ENCODE measurements around the gene KLHL29. TPM values are rescaled to one million over a fixed set of nuclear protein-coding genes. Genes with fewer than 3 reads are reported as not detected.

The KLHL29 gene
- total and polyA plus RNA-seq, 2 of the 13 experiments (the other 11 are each of a cell fraction or from before 2014, with no cell fraction given): 0.01 TPM; not detected in 1

DNA sequence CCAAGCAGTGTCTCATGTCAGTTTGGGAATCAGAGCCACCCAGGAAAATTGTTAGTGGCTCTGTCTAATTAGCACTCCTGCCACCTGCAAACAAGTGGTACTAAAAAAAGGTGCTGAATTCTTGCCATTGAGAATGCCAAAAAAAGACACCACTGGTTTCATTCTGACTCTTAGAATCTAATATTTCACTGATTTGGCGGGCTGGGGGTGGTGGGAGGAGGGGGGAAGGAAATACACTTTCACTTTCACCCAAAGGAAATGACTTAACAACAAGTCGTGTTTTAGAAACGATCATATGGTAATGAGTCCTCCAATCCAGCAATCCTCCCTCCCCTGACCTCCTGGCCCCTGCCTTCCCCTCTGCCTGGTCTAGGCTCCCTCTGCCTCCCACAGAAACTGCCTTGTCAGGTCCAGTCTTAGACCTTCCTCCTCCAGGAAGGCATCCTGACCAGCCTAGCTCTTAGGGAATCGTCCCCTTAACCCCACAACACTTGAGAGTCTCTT, 4.4 kb upstream of the KLHL29 start (continued):
- TF ChIP-seq YY1 (IDR thresholded peaks at IDR 0.05; ENCODE audit: insufficient read depth, insufficient replicate concordance, low read depth, low read length) (no peak), ZNF207 (IDR thresholded peaks at IDR 0.05; ENCODE audit: borderline replicate concordance) (no peak), ZNF672 (CRISPR knock-in tag; IDR thresholded peaks at IDR 0.05) (no peak)
- TF ChIP-seq, protein P1, sequence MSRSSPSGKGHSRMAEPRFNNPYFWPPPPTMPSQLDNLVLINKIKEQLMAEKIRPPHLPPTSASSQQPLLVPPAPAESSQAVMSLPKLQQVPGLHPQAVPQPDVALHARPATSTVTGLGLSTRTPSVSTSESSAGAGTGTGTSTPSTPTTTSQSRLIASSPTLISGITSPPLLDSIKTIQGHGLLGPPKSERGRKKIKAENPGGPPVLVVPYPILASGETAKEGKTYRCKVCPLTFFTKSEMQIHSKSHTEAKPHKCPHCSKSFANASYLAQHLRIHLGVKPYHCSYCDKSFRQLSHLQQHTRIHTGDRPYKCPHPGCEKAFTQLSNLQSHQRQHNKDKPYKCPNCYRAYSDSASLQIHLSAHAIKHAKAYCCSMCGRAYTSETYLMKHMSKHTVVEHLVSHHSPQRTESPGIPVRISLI (CRISPR knock-in tag; IDR thresholded peaks at IDR 0.05; ENCODE audit: borderline replicate concordance): no peak

GRCh38 chr2:23381084-23381483, 3.9 kb upstream of the KLHL29 start:
- POLR2A ChIA-PET: no interaction called here
- intact Hi-C loops (cut with micrococcal nuclease; ENCODE audit: unreplicated experiment) (no loop called here), in situ Hi-C loops (cut with HindIII; ENCODE audit: extremely low pct_ligation_motif_present, low pct_unique_long_range_greater_than_20kb) (no loop called here)
- Histone ChIP-seq H3K9me3 (ENCODE audit: low read length) (no peaks in the 10 kb centered on the region), H3K27me3 (ENCODE audit: control insufficient read depth in 1 of 2, insufficient read depth in 2 of 2, low read length in 2 of 2) (peaks cover 10 to 51% of the 10 kb centered on the region in 2 experiments; a peak in 4 of 5 replicates), H3K9ac (ENCODE audit: insufficient read depth, low read depth, low read length) (no peak overlapping the region), H3K4me3 (replicated peaks in 1 of 3; ENCODE audit: insufficient read depth in 1 of 3, low read depth in 2 of 3, low read length in 3 of 3) (no peak overlapping the region), H3K4me1 (ENCODE audit: insufficient read depth, low read length) (no peaks in the 10 kb centered on the region), H3K79me2 (ENCODE audit: insufficient read depth, low read length) (no peaks in the 10 kb centered on the region), H3K4me2 (ENCODE audit: low read depth, low read length) (peak overlapping the region; percentile 30), H3K27ac (ENCODE audit: extremely low read length, insufficient read depth, low read length) (no peak overlapping the region), H3K36me3 (replicated peaks in 1 of 2; ENCODE audit: control insufficient read depth in 1 of 2, insufficient read depth in 2 of 2, low read length in 2 of 2) (no peaks in the 10 kb centered on the region), H2AFZ (ENCODE audit: low read length) (no peak overlapping the region), H4K20me1 (ENCODE audit: insufficient read depth, low read length) (peaks cover 3% of the 10 kb centered on the region; the same call in 1 of the 2 replicates)
- no TSS peak for BruUV-seq (replicated peaks)
- FAIRE-seq: no peak
- peak; percentile 18 for DNase-seq (ENCODE audit: low spot score)
- WGBS (ENCODE audit: low lambda C conversion rate): 17% methylated on average over 6 of the region's 6 CpGs
- CTCF ChIA-PET (ENCODE audit: low intra/inter-chr PET ratio, low total read pairs): no interaction called here
- ATAC-seq: no peak
- TF ChIP-seq, protein P2, sequence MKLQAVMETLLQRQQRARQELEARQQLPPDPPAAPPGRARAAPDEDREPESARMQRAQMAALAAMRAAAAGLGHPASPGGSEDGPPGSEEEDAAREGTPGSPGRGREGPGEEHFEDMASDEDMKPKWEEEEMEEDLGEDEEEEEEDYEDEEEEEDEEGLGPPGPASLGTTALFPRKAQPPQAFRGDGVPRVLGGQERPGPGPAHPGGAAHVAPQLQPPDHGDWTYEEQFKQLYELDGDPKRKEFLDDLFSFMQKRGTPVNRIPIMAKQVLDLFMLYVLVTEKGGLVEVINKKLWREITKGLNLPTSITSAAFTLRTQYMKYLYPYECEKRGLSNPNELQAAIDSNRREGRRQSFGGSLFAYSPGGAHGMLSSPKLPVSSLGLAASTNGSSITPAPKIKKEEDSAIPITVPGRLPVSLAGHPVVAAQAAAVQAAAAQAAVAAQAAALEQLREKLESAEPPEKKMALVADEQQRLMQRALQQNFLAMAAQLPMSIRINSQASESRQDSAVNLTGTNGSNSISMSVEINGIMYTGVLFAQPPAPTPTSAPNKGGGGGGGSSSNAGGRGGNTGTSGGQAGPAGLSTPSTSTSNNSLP (IDR thresholded peaks at IDR 0.05; ENCODE audit: low read depth, low read length): peak; percentile 33; the same call in 1 of the 2 replicates
- TF ChIP-seq FOSL2 (CRISPR knock-in tag; IDR thresholded peaks at IDR 0.05) (peak; percentile 60), BRCA1 (CRISPR knock-in tag; IDR thresholded peaks at IDR 0.05) (no peak), CEBPG (CRISPR knock-in tag; IDR thresholded peaks at IDR 0.05) (0 out of 2 replicates have a peak, but pooled peaks have one; percentile 8), CEBPB (IDR thresholded peaks at IDR 0.05; ENCODE audit: borderline replicate concordance, low read depth, low read length) (peak; percentile 85), ZKSCAN1 (IDR thresholded peaks at IDR 0.05; ENCODE audit: low read length) (peak; percentile 69), ZSCAN30 (CRISPR knock-in tag; IDR thresholded peaks at IDR 0.05) (no peak), ZBTB39 (CRISPR knock-in tag; IDR thresholded peaks at IDR 0.05) (no peak), ZBTB33 (CRISPR knock-in tag; IDR thresholded peaks at IDR 0.05) (peak; percentile 59; the same call in 1 of the 2 replicates)
- TF ChIP-seq, protein P3, sequence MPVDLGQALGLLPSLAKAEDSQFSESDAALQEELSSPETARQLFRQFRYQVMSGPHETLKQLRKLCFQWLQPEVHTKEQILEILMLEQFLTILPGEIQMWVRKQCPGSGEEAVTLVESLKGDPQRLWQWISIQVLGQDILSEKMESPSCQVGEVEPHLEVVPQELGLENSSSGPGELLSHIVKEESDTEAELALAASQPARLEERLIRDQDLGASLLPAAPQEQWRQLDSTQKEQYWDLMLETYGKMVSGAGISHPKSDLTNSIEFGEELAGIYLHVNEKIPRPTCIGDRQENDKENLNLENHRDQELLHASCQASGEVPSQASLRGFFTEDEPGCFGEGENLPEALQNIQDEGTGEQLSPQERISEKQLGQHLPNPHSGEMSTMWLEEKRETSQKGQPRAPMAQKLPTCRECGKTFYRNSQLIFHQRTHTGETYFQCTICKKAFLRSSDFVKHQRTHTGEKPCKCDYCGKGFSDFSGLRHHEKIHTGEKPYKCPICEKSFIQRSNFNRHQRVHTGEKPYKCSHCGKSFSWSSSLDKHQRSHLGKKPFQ (CRISPR knock-in tag; IDR thresholded peaks at IDR 0.05; ENCODE audit: insufficient replicate concordance): no peak

Data from HepG2 (cell line).